MM.1S (cell line): Measurements from ENCODE around the gene DEPDC1.
A peak's percentile ranks its signal among the peaks of the same experiment; 100 is the strongest.

Experiments used
- DNase-seq: peaks from one replicate; pipeline ENCODE4 v3.0.0-alpha.2; 2015
- H2AFZ ChIP-seq: fragments of 300-600 bp; sonication (generic); 2 replicates; pipeline ENCODE4 v1.6.0; 2016; ENCODE audit warnings: antibody characterized with exemption, low read length
- H3F3A ChIP-seq: fragments of 300-600 bp; sonication (generic); 2 replicates; pipeline ENCODE4 v1.6.1; 2016; ENCODE audit warnings: mild to moderate bottlenecking, antibody characterized with exemption, low read length, moderate library complexity, mixed read lengths; ENCODE audit not compliant: insufficient read depth
- H3K27ac ChIP-seq: fragments of 300-600 bp; sonication (generic); 2 replicates; pipeline ENCODE4 v1.5.1; 2016; ENCODE audit warnings: mild to moderate bottlenecking, low read length
- H3K27me3 ChIP-seq: fragments of 300-600 bp; sonication (generic); replicated peaks from 2 replicates; pipeline ENCODE4 v1.6.0; 2016; ENCODE audit warnings: low read length; ENCODE audit not compliant: insufficient read depth
- H3K36me3 ChIP-seq: fragments of 300-600 bp; sonication (generic); replicated peaks from 2 replicates; pipeline ENCODE4 v1.6.1; 2016; ENCODE audit warnings: mild to moderate bottlenecking, low read length, mixed read lengths; ENCODE audit not compliant: insufficient read depth
- H3K4me1 ChIP-seq: fragments of 300-600 bp; sonication (generic); 2 replicates; pipeline ENCODE4 v1.6.1; 2016; ENCODE audit warnings: low read length, mixed read lengths
- H3K4me2 ChIP-seq: fragments of 300-600 bp; sonication (generic); 2 replicates; pipeline ENCODE4 v1.6.0; 2016; ENCODE audit warnings: low read depth, low read length
- H3K4me3 ChIP-seq: fragments of 300-600 bp; sonication (generic); 2 replicates; pipeline ENCODE4 v1.5.1; 2016; ENCODE audit warnings: low read length, mixed read lengths
- H3K79me2 ChIP-seq: fragments of 300-600 bp; sonication (generic); 2 replicates; pipeline ENCODE4 v1.6.1; 2016; ENCODE audit warnings: mixed run types, low read length, mixed read lengths
- H3K9ac ChIP-seq: fragments of 300-600 bp; sonication (generic); 2 replicates; pipeline ENCODE4 v1.6.1; 2016; ENCODE audit warnings: low read length, mixed read lengths
- H3K9me2 ChIP-seq: fragments of 300-600 bp; sonication (generic); replicated peaks from 2 replicates; pipeline ENCODE4 v1.6.1; 2016; ENCODE audit warnings: mild to moderate bottlenecking, low read length, mixed read lengths; ENCODE audit not compliant: insufficient read depth
- H3K9me3 ChIP-seq: fragments of 300-600 bp; sonication (generic); replicated peaks from 2 replicates; pipeline ENCODE4 v1.6.1; 2016; ENCODE audit warnings: mild to moderate bottlenecking, low read length, mixed read lengths; ENCODE audit not compliant: insufficient read depth
- H4K20me1 ChIP-seq: fragments of 300-600 bp; sonication (generic); 2 replicates; pipeline ENCODE4 v1.6.1; 2016; ENCODE audit warnings: mild to moderate bottlenecking, low read length, moderate library complexity, mixed read lengths; ENCODE audit not compliant: insufficient read depth
- EZH2 ChIP-seq: fragments of 300-600 bp; sonication (generic); optimal IDR thresholded peaks from 2 replicates; pipeline ENCODE3; 2017; ENCODE audit warnings: low read depth, mild to moderate bottlenecking, antibody characterized with exemption, low read length, mixed read lengths
- EZH2phosphoT487 ChIP-seq: fragments of 300-600 bp; sonication (generic); IDR thresholded peaks from 2 replicates; pipeline ENCODE4 v1.6.1; 2018; ENCODE audit warnings: antibody characterized with exemption, low read length
- TF ChIP-seq, protein P1 (sequence below): fragments of 300-600 bp; sonication (generic); IDR thresholded peaks from 2 replicates; pipeline ENCODE4 v1.5.1; 2016; ENCODE audit warnings: antibody characterized with exemption, low read length, mixed read lengths

DEPDC1 gene

DNA sequence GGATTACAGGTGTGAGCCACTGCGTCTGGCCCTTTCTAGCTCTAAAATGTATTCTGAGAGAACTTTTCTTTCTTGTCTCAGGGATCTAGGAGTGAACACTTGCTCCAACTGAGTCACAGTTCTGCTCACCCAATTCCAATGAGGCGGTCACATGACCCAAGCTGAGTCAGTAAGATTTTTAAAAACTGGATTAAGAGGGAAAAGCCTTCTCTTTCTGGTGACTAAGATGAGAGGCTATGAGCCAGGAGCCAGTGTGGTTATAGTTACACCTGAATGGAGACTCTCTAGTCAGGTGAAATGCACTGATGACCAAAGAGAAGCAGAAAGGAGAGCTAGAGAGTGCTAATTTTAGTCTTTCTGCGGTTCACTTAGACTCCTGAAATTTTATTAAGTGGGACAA, 9.5 kb upstream of the DEPDC1 start:
- no peak overlapping the region for H3K4me2 ChIP-seq
- H3K27me3 ChIP-seq = no peaks in the 10 kb centered on the region
- no peaks in the 10 kb centered on the region for H3F3A ChIP-seq
- no peak overlapping the region for H3K27ac ChIP-seq
- H3K4me3 ChIP-seq = no peak overlapping the region
- no peaks in the 10 kb centered on the region for H3K79me2 ChIP-seq
- no peaks in the 10 kb centered on the region for H3K4me1 ChIP-seq
- TF ChIP-seq EZH2phosphoT487 (no peak), EZH2 (no peak)
- TF ChIP-seq, protein P1, sequence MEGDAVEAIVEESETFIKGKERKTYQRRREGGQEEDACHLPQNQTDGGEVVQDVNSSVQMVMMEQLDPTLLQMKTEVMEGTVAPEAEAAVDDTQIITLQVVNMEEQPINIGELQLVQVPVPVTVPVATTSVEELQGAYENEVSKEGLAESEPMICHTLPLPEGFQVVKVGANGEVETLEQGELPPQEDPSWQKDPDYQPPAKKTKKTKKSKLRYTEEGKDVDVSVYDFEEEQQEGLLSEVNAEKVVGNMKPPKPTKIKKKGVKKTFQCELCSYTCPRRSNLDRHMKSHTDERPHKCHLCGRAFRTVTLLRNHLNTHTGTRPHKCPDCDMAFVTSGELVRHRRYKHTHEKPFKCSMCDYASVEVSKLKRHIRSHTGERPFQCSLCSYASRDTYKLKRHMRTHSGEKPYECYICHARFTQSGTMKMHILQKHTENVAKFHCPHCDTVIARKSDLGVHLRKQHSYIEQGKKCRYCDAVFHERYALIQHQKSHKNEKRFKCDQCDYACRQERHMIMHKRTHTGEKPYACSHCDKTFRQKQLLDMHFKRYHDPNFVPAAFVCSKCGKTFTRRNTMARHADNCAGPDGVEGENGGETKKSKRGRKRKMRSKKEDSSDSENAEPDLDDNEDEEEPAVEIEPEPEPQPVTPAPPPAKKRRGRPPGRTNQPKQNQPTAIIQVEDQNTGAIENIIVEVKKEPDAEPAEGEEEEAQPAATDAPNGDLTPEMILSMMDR = no peak
- H2AFZ ChIP-seq = no peak overlapping the region
- no peaks in the 10 kb centered on the region for H3K9me2 ChIP-seq
- H4K20me1 ChIP-seq = no peaks in the 10 kb centered on the region
- no peaks in the 10 kb centered on the region for H3K36me3 ChIP-seq
- no peaks in the 10 kb centered on the region for H3K9me3 ChIP-seq
- no peak for DNase-seq
- H3K9ac ChIP-seq = no peak overlapping the region

DNA sequence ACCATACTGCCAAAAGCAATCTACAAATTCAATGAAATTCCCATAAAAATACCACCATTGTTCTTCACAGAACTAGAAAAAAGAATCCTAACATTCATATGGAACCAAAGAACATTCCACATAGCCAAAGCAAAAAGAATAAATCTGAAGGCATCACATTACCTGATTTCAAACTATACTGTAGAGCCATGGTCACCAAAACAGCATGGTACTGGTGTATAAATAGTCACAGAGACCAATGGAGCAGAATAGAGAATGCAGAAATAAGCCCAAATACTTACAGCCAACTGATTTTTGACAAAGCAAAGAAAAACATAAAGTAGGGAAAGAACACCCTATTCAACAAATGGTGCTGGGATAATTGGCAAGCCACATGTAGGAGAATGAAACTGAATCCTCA, 6.2 kb upstream of the DEPDC1 start:
- H3K27me3 ChIP-seq = no peaks in the 10 kb centered on the region
- H4K20me1 ChIP-seq = no peaks in the 10 kb centered on the region
- H3K4me2 ChIP-seq = no peak overlapping the region
- H2AFZ ChIP-seq = no peak overlapping the region
- H3K36me3 ChIP-seq = no peaks in the 10 kb centered on the region
- DNase-seq = no peak
- H3F3A ChIP-seq = no peaks in the 10 kb centered on the region
- H3K27ac ChIP-seq = no peak overlapping the region
- TF ChIP-seq, protein P1 = no peak
- TF ChIP-seq EZH2 (no peak), EZH2phosphoT487 (no peak)
- H3K79me2 ChIP-seq = no peaks in the 10 kb centered on the region
- H3K4me3 ChIP-seq = no peak overlapping the region
- no peaks in the 10 kb centered on the region for H3K9me3 ChIP-seq
- no peak overlapping the region for H3K9ac ChIP-seq
- H3K9me2 ChIP-seq = no peaks in the 10 kb centered on the region
- H3K4me1 ChIP-seq = no peaks in the 10 kb centered on the region

DNA sequence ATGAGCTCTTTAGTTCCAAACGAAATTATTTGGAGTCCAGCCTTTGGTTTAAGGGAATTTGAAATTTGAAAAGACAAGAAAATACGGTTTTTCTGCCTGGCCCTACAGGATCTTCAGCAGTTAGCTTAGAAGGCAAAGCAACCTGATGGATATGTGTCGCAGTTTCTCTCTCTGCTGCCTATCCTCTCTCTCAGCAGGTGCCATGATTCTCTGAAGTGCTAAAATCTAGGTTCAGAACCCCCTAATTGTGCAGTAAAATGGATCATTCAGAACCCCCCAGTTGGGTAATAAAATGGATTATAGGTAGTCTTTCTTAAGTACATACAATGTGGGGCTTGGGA, 446 bp upstream of the DEPDC1 start:
- H3K4me3 ChIP-seq = peak overlapping the region; percentile 88
- H4K20me1 ChIP-seq = no peaks in the 10 kb centered on the region
- peak overlapping the region; percentile 28; the same call in 1 of the 2 replicates for H3K27ac ChIP-seq
- peak overlapping the region; percentile 65 for H3K4me2 ChIP-seq
- H3K9ac ChIP-seq = peak overlapping the region; percentile 37; the same call in 1 of the 2 replicates
- 0 out of 2 replicates have a peak, but pooled peaks cover 6% of the 10 kb centered on the region for H3K4me1 ChIP-seq
- no peaks in the 10 kb centered on the region for H3K9me3 ChIP-seq
- H3K9me2 ChIP-seq = no peaks in the 10 kb centered on the region
- H3K27me3 ChIP-seq = no peaks in the 10 kb centered on the region
- no peaks in the 10 kb centered on the region for H3F3A ChIP-seq
- no peaks in the 10 kb centered on the region for H3K36me3 ChIP-seq
- H2AFZ ChIP-seq = peak overlapping the region; percentile 89
- TF ChIP-seq, protein P1 = no peak
- no peak for TF ChIP-seq EZH2phosphoT487
- no peak for TF ChIP-seq EZH2
- no peak for DNase-seq
- H3K79me2 ChIP-seq = peaks cover 36% of the 10 kb centered on the region
